Measurements from ENCODE around the gene TSPEAR. TPM values are rescaled to one million over a fixed set of nuclear protein-coding genes. Genes with fewer than 3 reads are reported as not detected.

The TSPEAR gene
- total RNA-seq, 1 experiment from 2014 or later, result 0.32 TPM

GRCh38 chr21:44658913-44659595 is 52.3 kb downstream of the TSPEAR start:
- Histone ChIP-seq H3K36me3 (ENCODE audit: control insufficient read depth, insufficient read depth, low read length) (no peaks in the 10 kb centered on the region), H3K27me3 (replicated peaks; ENCODE audit: control insufficient read depth, insufficient read depth, low read length) (no peaks in the 10 kb centered on the region), H3K4me1 (no peaks in the 10 kb centered on the region), H3K9me3 (peaks cover 5% of the 10 kb centered on the region; the same call in 1 of the 2 replicates), H3K4me3 (ENCODE audit: low read depth, low read length) (no peak overlapping the region)
- H3K4me3 Mint-ChIP-seq (ENCODE audit: unreplicated experiment), result no peak overlapping the region
- peaks cover 18% of the 10 kb centered on the region for H3K9me3 Mint-ChIP-seq (ENCODE audit: unreplicated experiment)
- BruUV-seq (replicated peaks), result no TSS peak
- no peaks in the 10 kb centered on the region for H3K36me3 Mint-ChIP-seq (ENCODE audit: insufficient read depth, unreplicated experiment)
- no peaks in the 10 kb centered on the region for H3K4me1 Mint-ChIP-seq (ENCODE audit: low read depth, unreplicated experiment)
- intact Hi-C loops (cut with micrococcal nuclease; ENCODE audit: unreplicated experiment), result no loop called here
- TF ChIP-seq CTCF (IDR thresholded peaks at IDR 0.05; ENCODE audit: insufficient read depth in 1 of 2, low read depth in 1 of 2, low read length in 1 of 2, severe bottlenecking in 1 of 2, unreplicated experiment in 1 of 2), result no peak
- ChIA-PET CTCF (no interaction called here), POLR2A (no interaction called here)
- peaks cover 7% of the 10 kb centered on the region for H3K27me3 Mint-ChIP-seq (ENCODE audit: insufficient read depth, unreplicated experiment)
- no peak for DNase-seq
- no peak overlapping the region for H3K27ac Mint-ChIP-seq (ENCODE audit: unreplicated experiment)

- H3K9me3 ChIP-seq, result peaks cover 5% of the 10 kb centered on the region; the same call in 1 of the 2 replicates
- no peak for DNase-seq
- no peaks in the 10 kb centered on the region for H3K36me3 ChIP-seq (ENCODE audit: control insufficient read depth, insufficient read depth, low read length)
- no peaks in the 10 kb centered on the region for H3K27me3 ChIP-seq (replicated peaks; ENCODE audit: control insufficient read depth, insufficient read depth, low read length)
- H3K4me1 ChIP-seq, result no peaks in the 10 kb centered on the region
- H3K27me3 Mint-ChIP-seq (ENCODE audit: insufficient read depth, unreplicated experiment), result peaks cover 7% of the 10 kb centered on the region
- BruUV-seq (replicated peaks), result no TSS peak
- CTCF ChIA-PET, result no interaction called here
- intact Hi-C loops (cut with micrococcal nuclease; ENCODE audit: unreplicated experiment), result no loop called here
- peaks cover 18% of the 10 kb centered on the region for H3K9me3 Mint-ChIP-seq (ENCODE audit: unreplicated experiment)
- POLR2A ChIA-PET, result no interaction called here
- H3K4me3 Mint-ChIP-seq (ENCODE audit: unreplicated experiment), result no peak overlapping the region
- no peak overlapping the region for H3K4me3 ChIP-seq (ENCODE audit: low read depth, low read length)
- no peaks in the 10 kb centered on the region for H3K36me3 Mint-ChIP-seq (ENCODE audit: insufficient read depth, unreplicated experiment)
- no peak for TF ChIP-seq CTCF (IDR thresholded peaks at IDR 0.05; ENCODE audit: insufficient read depth in 1 of 2, low read depth in 1 of 2, low read length in 1 of 2, severe bottlenecking in 1 of 2, unreplicated experiment in 1 of 2)
- H3K4me1 Mint-ChIP-seq (ENCODE audit: low read depth, unreplicated experiment), result no peaks in the 10 kb centered on the region
- H3K27ac Mint-ChIP-seq (ENCODE audit: unreplicated experiment), result no peak overlapping the region
Observed at GRCh38 chr21:44658541-44658910, 52.8 kb downstream of the TSPEAR start.

- Histone ChIP-seq H3K27me3 (replicated peaks; ENCODE audit: control insufficient read depth, insufficient read depth, low read length) (no peaks in the 10 kb centered on the region), H3K4me1 (no peaks in the 10 kb centered on the region), H3K9me3 (peaks cover 5% of the 10 kb centered on the region; the same call in 1 of the 2 replicates), H3K36me3 (ENCODE audit: control insufficient read depth, insufficient read depth, low read length) (no peaks in the 10 kb centered on the region), H3K4me3 (ENCODE audit: low read depth, low read length) (no peak within 1 kb of the TSS)
- TF ChIP-seq CTCF (IDR thresholded peaks at IDR 0.05; ENCODE audit: insufficient read depth in 1 of 2, low read depth in 1 of 2, low read length in 1 of 2, severe bottlenecking in 1 of 2, unreplicated experiment in 1 of 2), result no peak
- Mint-ChIP-seq H3K4me1 (ENCODE audit: low read depth, unreplicated experiment) (no peaks in the 10 kb centered on the region), H3K27me3 (ENCODE audit: insufficient read depth, unreplicated experiment) (peaks cover 7% of the 10 kb centered on the region), H3K27ac (ENCODE audit: unreplicated experiment) (no peak within 1 kb of the TSS), H3K9me3 (ENCODE audit: unreplicated experiment) (peaks cover 18% of the 10 kb centered on the region), H3K4me3 (ENCODE audit: unreplicated experiment) (no peak within 1 kb of the TSS), H3K36me3 (ENCODE audit: insufficient read depth, unreplicated experiment) (no peaks in the 10 kb centered on the region)
- no peak for DNase-seq
- no TSS peak for BruUV-seq (replicated peaks)
- ChIA-PET POLR2A (no interaction called here), CTCF (no interaction called here)
- intact Hi-C loops (cut with micrococcal nuclease; ENCODE audit: unreplicated experiment), result no loop called here
Observed at GRCh38 chr21:44657635-44658540, 53.5 kb downstream of the TSPEAR start, which contains the start of gene KRTAP12-3. Gene KRTAP12-3, plus strand, starts transcription at chr21:44657932. Its CDS starts 48 bp downstream, at chr21:44657980.

All from Caco-2 (cell line).